Muscle of leg (tissue), 11 donors: Measurements from ENCODE around the gene SLC9C1. TPM values are rescaled to one million over a fixed set of nuclear protein-coding genes. Genes with fewer than 3 reads are reported as not detected.
A peak's percentile ranks its signal among the peaks of the same experiment; 100 is the strongest.

Source experiments
- DNase-seq: peaks from one replicate; pipeline ENCODE4 v3.0.0; 2013
- H3K27ac ChIP-seq: one replicate; pipeline ENCODE4 v1.5.1; 2013; ENCODE audit warnings: mild to moderate bottlenecking, low read length, control low read depth
- H3K27me3 ChIP-seq: one replicate; pipeline ENCODE4 v1.6.1; 2013; ENCODE audit warnings: low read length; ENCODE audit not compliant: control insufficient read depth, insufficient read depth
- H3K36me3 ChIP-seq: one replicate; pipeline ENCODE4 v1.6.1; 2013; ENCODE audit warnings: low read length; ENCODE audit not compliant: control insufficient read depth, insufficient read depth
- H3K4me1 ChIP-seq: one replicate; pipeline ENCODE4 v1.6.1; 2013; ENCODE audit warnings: low read length; ENCODE audit not compliant: control insufficient read depth, insufficient read depth
- H3K4me3 ChIP-seq: one replicate; pipeline ENCODE4 v1.5.1; 2013; ENCODE audit warnings: low read length, control low read depth
- H3K9me3 ChIP-seq: replicated peaks from 2 replicates; pipeline ENCODE4 v1.6.1; 2013; ENCODE audit warnings: low read depth, low read length; ENCODE audit not compliant: control insufficient read depth
- WGBS: methylation state at CpG from one replicate; pipeline ENCODE4 v1.1.5; 2013; ENCODE audit warnings: missing lambda C conversion rate; ENCODE audit not compliant: insufficient coverage; 5-methylcytosine and 5-hydroxymethylcytosine counted together
- polyA plus RNA-seq, 8 donors: library from polyadenylated mRNA; unstranded; fragments of 120-200 nt; gene quantifications; one replicate each; pipeline versions ENCODE4 v1.2.1 to v1.2.3, GENCODE V29; 2013; ENCODE audit warnings: inconsistent platforms in 1 of 8, low replicate concordance in 1 of 8; ENCODE audit not compliant: insufficient read length in 8 of 8, insufficient read depth in 1 of 8
- total RNA-seq: library from RNA; stranded (reverse); fragments of 120-200 nt; gene quantifications from one replicate; pipeline ENCODE4 v1.2.4, GENCODE V29; 2013

SLC9C1 gene
- total and polyA plus RNA-seq, 9 donors = 0.06 to 1.2 (median 0.33) TPM

GRCh38 chr3:112273536-112273935, 20.5 kb downstream of the SLC9C1 start:
- WGBS = no CpG with 5 or more reads among the region's 2 CpGs

DNA sequence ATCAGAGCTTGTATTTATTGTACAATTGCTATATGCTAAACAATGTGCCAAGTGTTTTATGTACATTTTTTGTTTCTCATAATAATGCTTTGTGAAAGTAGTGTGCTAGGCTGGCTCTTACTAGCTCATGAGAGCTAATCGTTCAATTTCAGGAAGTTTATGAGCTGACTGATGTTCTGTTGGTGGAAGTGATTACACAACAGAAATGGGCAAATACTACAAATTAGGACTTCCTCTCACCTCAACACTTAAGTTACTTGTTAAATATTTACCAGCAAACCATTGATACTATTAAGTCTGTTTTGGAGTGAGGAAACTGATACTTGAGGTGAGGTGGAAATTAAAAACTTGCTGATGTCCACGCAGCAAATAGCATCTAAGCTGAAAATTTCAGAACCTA, 32.3 kb downstream of the SLC9C1 start:
- H3K27me3 ChIP-seq = no peaks in the 10 kb centered on the region
- 92% methylated on average over 1 of the region's 2 CpGs for WGBS
- H3K4me3 ChIP-seq = no peak overlapping the region
- H3K36me3 ChIP-seq = no peaks in the 10 kb centered on the region
- no peaks in the 10 kb centered on the region for H3K4me1 ChIP-seq
- DNase-seq = peak; percentile 2
- no peaks in the 10 kb centered on the region for H3K9me3 ChIP-seq
- H3K27ac ChIP-seq = no peak overlapping the region

More at GRCh38 chr3:112273536-112273935, 20.5 kb downstream of the SLC9C1 start:
- no peak overlapping the region for H3K4me3 ChIP-seq
- no peaks in the 10 kb centered on the region for H3K9me3 ChIP-seq
- no peaks in the 10 kb centered on the region for H3K27me3 ChIP-seq
- no peak overlapping the region for H3K27ac ChIP-seq
- DNase-seq = no peak
- H3K36me3 ChIP-seq = no peaks in the 10 kb centered on the region
- H3K4me1 ChIP-seq = no peaks in the 10 kb centered on the region

- DNase-seq = no peak
- Histone ChIP-seq H3K27ac (no peak overlapping the region), H3K27me3 (no peaks in the 10 kb centered on the region), H3K4me3 (no peak overlapping the region), H3K9me3 (no peaks in the 10 kb centered on the region), H3K4me1 (no peaks in the 10 kb centered on the region), H3K36me3 (no peaks in the 10 kb centered on the region)
- no CpG with 5 or more reads among the region's 1 CpG for WGBS
Measured at GRCh38 chr3:112260563-112260962, 33.5 kb downstream of the SLC9C1 start.

DNA sequence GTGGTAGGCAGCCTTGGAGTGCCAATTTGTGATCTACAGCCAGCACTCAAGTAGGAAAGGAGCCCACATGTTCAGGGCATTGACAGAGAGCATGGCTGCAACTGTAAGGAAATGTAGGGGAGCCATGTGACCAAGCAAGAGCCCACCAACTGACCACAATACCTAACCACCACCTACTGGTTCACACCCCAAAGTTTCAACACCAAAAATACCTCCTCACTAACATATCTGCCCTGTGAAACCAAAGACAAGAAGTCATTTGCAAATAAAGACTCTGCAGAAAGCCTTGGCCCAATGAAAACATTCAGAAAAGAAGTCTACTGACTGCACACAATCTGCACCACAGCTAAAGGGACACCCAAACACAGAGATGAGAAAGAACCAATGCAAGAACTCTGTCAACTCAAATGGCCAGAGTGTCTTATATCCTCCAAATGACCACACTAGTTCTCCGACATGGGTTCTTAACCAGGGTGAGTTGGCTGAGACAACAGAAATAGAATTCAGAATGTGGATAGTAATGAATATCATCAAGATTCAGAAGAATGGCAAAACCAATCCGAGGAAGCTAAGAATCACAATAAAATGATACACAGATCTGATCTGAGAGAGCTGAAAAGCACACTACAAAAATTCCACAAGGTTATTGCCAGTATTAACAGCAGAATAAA, 40.6 kb downstream of the SLC9C1 start:
- no peak for DNase-seq
- Histone ChIP-seq H3K9me3 (peaks cover 13% of the 10 kb centered on the region), H3K4me1 (no peaks in the 10 kb centered on the region), H3K4me3 (no peak overlapping the region), H3K27ac (no peak overlapping the region), H3K36me3 (no peaks in the 10 kb centered on the region), H3K27me3 (no peaks in the 10 kb centered on the region)
- WGBS = no CpG with 5 or more reads among the region's 2 CpGs

DNA sequence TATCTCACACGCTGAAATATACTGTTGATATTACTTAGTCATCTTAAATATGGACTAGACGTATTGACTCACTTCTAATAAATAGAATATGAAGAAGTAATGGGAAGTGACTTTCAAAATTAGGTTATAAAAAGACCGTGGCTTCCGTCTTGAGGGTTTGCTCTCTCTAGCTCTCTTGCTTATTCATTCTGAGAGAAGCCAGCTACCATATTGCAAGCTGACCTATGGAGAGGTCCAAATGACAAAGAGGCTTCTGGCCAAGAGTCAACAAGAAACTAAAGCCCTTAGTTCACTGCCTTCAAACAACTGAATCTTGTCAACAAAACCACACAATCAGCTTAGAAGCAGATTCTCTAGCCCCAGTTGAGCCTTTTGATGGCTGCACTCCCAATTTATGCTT, 46.1 kb downstream of the SLC9C1 start:
- Histone ChIP-seq H3K9me3 (peaks cover 10% of the 10 kb centered on the region), H3K36me3 (no peaks in the 10 kb centered on the region), H3K4me3 (no peak overlapping the region), H3K27me3 (no peaks in the 10 kb centered on the region), H3K4me1 (no peaks in the 10 kb centered on the region), H3K27ac (no peak overlapping the region)
- DNase-seq = no peak
- WGBS = no CpG with 5 or more reads among the region's 4 CpGs

DNA sequence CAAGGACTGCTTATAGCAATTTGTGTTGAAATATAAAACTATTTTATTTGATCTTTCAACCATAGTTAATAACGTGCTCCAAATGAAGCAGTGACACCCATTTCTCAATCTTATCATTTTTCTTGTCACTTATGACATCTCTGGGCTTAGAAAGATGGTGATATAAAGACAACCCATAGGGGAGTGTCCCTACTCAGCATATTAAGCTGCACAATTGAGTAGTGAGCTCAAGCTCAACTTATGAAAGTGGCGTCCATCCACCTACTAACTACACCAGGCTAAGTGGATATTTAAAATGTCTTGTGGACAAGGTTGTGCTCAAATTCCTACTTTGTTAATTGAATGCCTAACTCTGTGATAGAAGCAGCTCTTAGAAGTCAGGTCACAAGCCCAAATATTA, 46.7 kb downstream of the SLC9C1 start:
- Histone ChIP-seq H3K4me3 (no peak overlapping the region), H3K27ac (no peak overlapping the region), H3K9me3 (peaks cover 6% of the 10 kb centered on the region), H3K4me1 (no peaks in the 10 kb centered on the region), H3K36me3 (no peaks in the 10 kb centered on the region), H3K27me3 (no peaks in the 10 kb centered on the region)
- DNase-seq = no peak
- WGBS = no CpG with 5 or more reads among the region's 2 CpGs

- Histone ChIP-seq H3K4me1 (no peaks in the 10 kb centered on the region), H3K27ac (no peak overlapping the region), H3K4me3 (no peak overlapping the region), H3K9me3 (no peaks in the 10 kb centered on the region), H3K27me3 (no peaks in the 10 kb centered on the region), H3K36me3 (no peaks in the 10 kb centered on the region)
- DNase-seq = no peak
- 20% methylated on average over 1 of the region's 4 CpGs for WGBS
Measured at GRCh38 chr3:112233083-112233482, 60.9 kb downstream of the SLC9C1 start.

DNA sequence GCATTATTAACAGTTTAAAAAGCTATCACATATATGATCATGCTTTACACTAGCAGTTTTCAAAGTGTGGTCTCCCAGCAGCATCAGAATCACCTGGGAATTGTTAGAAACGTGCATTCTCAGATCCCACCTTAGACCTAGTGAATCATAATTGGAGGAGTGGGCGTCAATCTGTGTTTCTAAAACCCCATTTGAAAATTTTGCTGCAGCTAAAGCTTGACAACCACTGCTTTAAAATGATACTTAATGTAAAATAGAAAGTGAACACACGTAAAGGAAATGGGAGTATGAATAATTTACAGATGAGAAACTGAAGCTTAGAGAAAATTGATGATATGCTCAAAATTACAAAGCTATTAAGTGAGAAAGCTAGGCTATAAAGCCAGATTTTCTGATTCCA, 62.3 kb downstream of the SLC9C1 start:
- no peak for DNase-seq
- no peak overlapping the region for H3K4me3 ChIP-seq
- H3K9me3 ChIP-seq = no peaks in the 10 kb centered on the region
- H3K27me3 ChIP-seq = no peaks in the 10 kb centered on the region
- no peaks in the 10 kb centered on the region for H3K4me1 ChIP-seq
- no peak overlapping the region for H3K27ac ChIP-seq
- WGBS = no CpG with 5 or more reads among the region's 3 CpGs
- H3K36me3 ChIP-seq = no peaks in the 10 kb centered on the region

DNA sequence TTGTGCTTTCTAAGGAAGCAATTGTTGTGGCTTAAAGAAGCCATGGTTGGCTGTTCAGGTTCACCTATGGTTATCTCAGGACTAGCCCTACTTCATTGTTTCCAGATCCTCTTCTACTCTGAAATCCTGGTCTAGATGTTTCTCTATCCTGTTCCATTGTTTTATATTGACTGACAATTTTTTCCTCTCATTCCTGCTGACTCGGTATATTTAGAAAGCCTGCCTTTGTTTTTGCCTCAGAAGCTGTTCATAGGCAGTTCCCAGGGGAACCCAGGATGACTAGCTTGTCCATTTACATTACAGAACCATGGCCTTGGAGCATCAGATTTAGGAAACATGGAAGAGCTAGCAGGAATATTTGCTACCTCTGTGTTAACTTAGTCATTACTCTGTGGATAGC, 64.0 kb downstream of the SLC9C1 start:
- H3K4me3 ChIP-seq = no peak overlapping the region
- H3K27ac ChIP-seq = no peak overlapping the region
- no peaks in the 10 kb centered on the region for H3K4me1 ChIP-seq
- no peaks in the 10 kb centered on the region for H3K27me3 ChIP-seq
- DNase-seq = no peak
- peaks cover 2% of the 10 kb centered on the region for H3K9me3 ChIP-seq
- no peaks in the 10 kb centered on the region for H3K36me3 ChIP-seq
- WGBS = 40% methylated on average over 1 of the region's 1 CpG

- H3K27ac ChIP-seq = no peak overlapping the region
- no peak overlapping the region for H3K4me3 ChIP-seq
- no peak for DNase-seq
- no peaks in the 10 kb centered on the region for H3K36me3 ChIP-seq
- no peaks in the 10 kb centered on the region for H3K4me1 ChIP-seq
- peaks cover 6% of the 10 kb centered on the region for H3K9me3 ChIP-seq
- no CpG with 5 or more reads among the region's 1 CpG for WGBS
- H3K27me3 ChIP-seq = no peaks in the 10 kb centered on the region
Measured at GRCh38 chr3:112228786-112229185, 65.2 kb downstream of the SLC9C1 start.

- no peak for DNase-seq
- H3K9me3 ChIP-seq = no peaks in the 10 kb centered on the region
- no peaks in the 10 kb centered on the region for H3K27me3 ChIP-seq
- no peak overlapping the region for H3K27ac ChIP-seq
- WGBS = no CpG with 5 or more reads among the region's 3 CpGs
- H3K4me3 ChIP-seq = no peak overlapping the region
- H3K36me3 ChIP-seq = no peaks in the 10 kb centered on the region
- H3K4me1 ChIP-seq = no peaks in the 10 kb centered on the region
Measured at GRCh38 chr3:112200317-112200666, 93.7 kb downstream of the SLC9C1 start.
